ENCODE data around the gene AOPEP. TPM values are rescaled to one million over a fixed set of nuclear protein-coding genes. Genes with fewer than 3 reads are reported as not detected.
A peak's percentile ranks its signal among the peaks of the same experiment; 100 is the strongest.

The AOPEP gene
- total RNA-seq, 1 experiment from 2014 or later = 15.0 TPM

- TF ChIP-seq, protein P1, sequence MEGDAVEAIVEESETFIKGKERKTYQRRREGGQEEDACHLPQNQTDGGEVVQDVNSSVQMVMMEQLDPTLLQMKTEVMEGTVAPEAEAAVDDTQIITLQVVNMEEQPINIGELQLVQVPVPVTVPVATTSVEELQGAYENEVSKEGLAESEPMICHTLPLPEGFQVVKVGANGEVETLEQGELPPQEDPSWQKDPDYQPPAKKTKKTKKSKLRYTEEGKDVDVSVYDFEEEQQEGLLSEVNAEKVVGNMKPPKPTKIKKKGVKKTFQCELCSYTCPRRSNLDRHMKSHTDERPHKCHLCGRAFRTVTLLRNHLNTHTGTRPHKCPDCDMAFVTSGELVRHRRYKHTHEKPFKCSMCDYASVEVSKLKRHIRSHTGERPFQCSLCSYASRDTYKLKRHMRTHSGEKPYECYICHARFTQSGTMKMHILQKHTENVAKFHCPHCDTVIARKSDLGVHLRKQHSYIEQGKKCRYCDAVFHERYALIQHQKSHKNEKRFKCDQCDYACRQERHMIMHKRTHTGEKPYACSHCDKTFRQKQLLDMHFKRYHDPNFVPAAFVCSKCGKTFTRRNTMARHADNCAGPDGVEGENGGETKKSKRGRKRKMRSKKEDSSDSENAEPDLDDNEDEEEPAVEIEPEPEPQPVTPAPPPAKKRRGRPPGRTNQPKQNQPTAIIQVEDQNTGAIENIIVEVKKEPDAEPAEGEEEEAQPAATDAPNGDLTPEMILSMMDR (conservative IDR thresholded peaks at IDR 0.05) = no peak
- no peak overlapping the region for H3K4me2 ChIP-seq (ENCODE audit: insufficient read depth, insufficient read length, low read length)
- H3K23me2 ChIP-seq (ENCODE audit: insufficient read length, low read depth, low read length, poor library complexity, severe bottlenecking) = no peaks in the 10 kb centered on the region
- H2BK15ac ChIP-seq (ENCODE audit: low read depth, low read length) = no peak overlapping the region
- no peak overlapping the region for H2AK5ac ChIP-seq (ENCODE audit: insufficient read length, low read length)
- no peak overlapping the region for H3K4ac ChIP-seq (ENCODE audit: low read depth, low read length)
- H4K91ac ChIP-seq (ENCODE audit: insufficient read length, low read depth, low read length) = no peak overlapping the region
- no peak overlapping the region for H3K56ac ChIP-seq (ENCODE audit: insufficient read length, low read depth, low read length)
- no peaks in the 10 kb centered on the region for H3K9me3 ChIP-seq (ENCODE audit: control insufficient read depth, low read depth, low read length)
- peaks cover 5% of the 10 kb centered on the region for H3K4me1 ChIP-seq (ENCODE audit: insufficient read depth, low read length)
- H2BK5ac ChIP-seq (ENCODE audit: insufficient read length, low read length) = no peak overlapping the region
- no peak overlapping the region for H2BK12ac ChIP-seq (ENCODE audit: insufficient read length, low read depth, low read length)
- H3K27ac ChIP-seq (ENCODE audit: insufficient read length, low read depth, low read length) = no peak overlapping the region
- no peak overlapping the region for H2AFZ ChIP-seq (ENCODE audit: low read length)
- H3K14ac ChIP-seq (ENCODE audit: insufficient read depth, low read length) = no peak overlapping the region
- H3K18ac ChIP-seq (ENCODE audit: insufficient read length, low read depth, low read length) = no peak overlapping the region
- WGBS (ENCODE audit: extremely low coverage, insufficient read length, low lambda C conversion rate) = no CpG with 5 or more reads among the region's 6 CpGs
- Mint-ChIP-seq H3K27ac (peak overlapping the region in 1 of 3 experiments; percentile 47; a peak in 1 of 7 replicates), H3K36me3 (ENCODE audit: insufficient read depth in 1 of 3, low read depth in 3 of 3) (no peaks in the 10 kb centered on the region), H3K27me3 (ENCODE audit: low read depth) (no peaks in the 10 kb centered on the region), H3K4me1 (peaks cover 38 to 52% of the 10 kb centered on the region in 2 experiments), H3K4me3 (no peak overlapping the region), H3K9me3 (no peaks in the 10 kb centered on the region)
- no peak overlapping the region for H3K23ac ChIP-seq (ENCODE audit: insufficient read length, low read depth, low read length)
- H4K8ac ChIP-seq (replicated peaks; ENCODE audit: insufficient read length, low read depth, low read length) = no peak overlapping the region
- H4K5ac ChIP-seq (ENCODE audit: insufficient read length, low read depth, low read length) = no peak overlapping the region
- H3K79me1 ChIP-seq (ENCODE audit: insufficient read depth, low read depth, low read length, poor library complexity, severe bottlenecking) = no peaks in the 10 kb centered on the region
- no peaks in the 10 kb centered on the region for H3K27me3 ChIP-seq (ENCODE audit: insufficient read depth, low read length)
- H2BK120ac ChIP-seq (ENCODE audit: low read depth, low read length, poor library complexity, severe bottlenecking) = no peak overlapping the region
- no peak overlapping the region for H3T11ph ChIP-seq (ENCODE audit: low read length)
- H3K9ac ChIP-seq (ENCODE audit: extremely low read depth, insufficient read length, low read length) = no peak overlapping the region
- H3K79me2 ChIP-seq (ENCODE audit: insufficient read depth, low read length) = no peaks in the 10 kb centered on the region
- peak; percentile 2 for DNase-seq
- no peaks in the 10 kb centered on the region for H4K20me1 ChIP-seq (ENCODE audit: control insufficient read depth, insufficient read depth, insufficient read length)
- no peak overlapping the region for H2BK20ac ChIP-seq (ENCODE audit: low read depth, low read length, poor library complexity, severe bottlenecking)
These were observed 179.7 kb downstream of the AOPEP start for GRCh38 chr9:94906181-94906580.
